ENCODE measurements around the gene MEIS3. TPM values are rescaled to one million over a fixed set of nuclear protein-coding genes. Genes with fewer than 3 reads are reported as not detected.
A peak's percentile ranks its signal among the peaks of the same experiment; 100 is the strongest.

MEIS3 gene
- polyA plus RNA-seq (2013, experiment 1 of 2; ENCODE audit: insufficient read length), result 60.9 TPM
- polyA plus RNA-seq (2013, experiment 2 of 2; ENCODE audit: insufficient read length), result 60.6 TPM

- DNase-seq, result no peak
These were observed at the start of gene MEIS3 for GRCh38 chr19:47419030-47419783. Gene MEIS3 (minus strand): TSS chr19:47419527. CDS start chr19:47419081, 446 bp downstream.

GRCh38 chr19:47467914-47468313, 48.6 kb upstream of the MEIS3 start:
- no peak for DNase-seq

- DNase-seq, result no peak
These were observed 46.6 kb upstream of the MEIS3 start for GRCh38 chr19:47465957-47466356.

GRCh38 chr19:47464675-47465419, 45.5 kb upstream of the MEIS3 start:
- DNase-seq, result no peak

- no peak for DNase-seq
These were observed 42.5 kb upstream of the MEIS3 start for GRCh38 chr19:47461876-47462275.

GRCh38 chr19:47459477-47459876, 40.1 kb upstream of the MEIS3 start:
- no peak for DNase-seq

GRCh38 chr19:47458672-47459071, 39.3 kb upstream of the MEIS3 start:
- DNase-seq, result no peak

- DNase-seq, result no peak
These were observed 37.6 kb upstream of the MEIS3 start for GRCh38 chr19:47456721-47457474.

GRCh38 chr19:47450478-47450877, 31.2 kb upstream of the MEIS3 start:
- DNase-seq, result no peak

GRCh38 chr19:47448360-47448727, 29.0 kb upstream of the MEIS3 start:
- no peak for DNase-seq

- peak; percentile 50 for DNase-seq
These were observed 28.4 kb upstream of the MEIS3 start for GRCh38 chr19:47447470-47448359.

- no peak for DNase-seq
These were observed 27.5 kb upstream of the MEIS3 start for GRCh38 chr19:47446534-47447469.

GRCh38 chr19:47445937-47446402, 26.6 kb upstream of the MEIS3 start:
- no peak for DNase-seq

GRCh38 chr19:47445527-47445926, 26.2 kb upstream of the MEIS3 start:
- DNase-seq, result no peak

- no peak for DNase-seq
These were observed 25.1 kb upstream of the MEIS3 start for GRCh38 chr19:47444388-47444821.

- no peak for DNase-seq
These were observed 24.0 kb upstream of the MEIS3 start for GRCh38 chr19:47443331-47443730.

- no peak for DNase-seq
These were observed 19.5 kb upstream of the MEIS3 start for GRCh38 chr19:47438793-47439220.

- DNase-seq, result no peak
These were observed 18.2 kb upstream of the MEIS3 start for GRCh38 chr19:47437500-47437899.

GRCh38 chr19:47436712-47437401, 17.5 kb upstream of the MEIS3 start:
- peak; percentile 54 for DNase-seq

- no peak for DNase-seq
These were observed 16.6 kb upstream of the MEIS3 start for GRCh38 chr19:47435883-47436417.
